ENCODE measurements around the gene SYDE2. TPM values are rescaled to one million over a fixed set of nuclear protein-coding genes. Genes with fewer than 3 reads are reported as not detected.
A peak's percentile ranks its signal among the peaks of the same experiment; 100 is the strongest.
"Not testable (repeated sequence)": the region's sequence is repeated elsewhere in the genome, so short reads cannot be mapped to it uniquely, and the experiment has no call there.

Gene SYDE2
- total RNA-seq (2014; rRNA removed; shearing (Covaris generic); ENCODE audit: low replicate concordance) = 1.8 and 2.1 TPM in 2 replicates

GRCh38 chr1:85200463-85201339 lies at the start of gene SYDE2:
SYDE2 (minus strand) TSS chr1:85201016; CDS start chr1:85200996, 20 bp downstream.
- peak; percentile 86 for DNase-seq (ENCODE audit: low read depth)
- in situ Hi-C loops (cut with HindIII; ENCODE audit: low pct_unique_long_range_greater_than_20kb, low sequenced_read_pairs) = no loop called here

GRCh38 chr1:85249042-85249441 lies 48.2 kb upstream of the SYDE2 start:
- in situ Hi-C loops (cut with HindIII; ENCODE audit: low pct_unique_long_range_greater_than_20kb, low sequenced_read_pairs) = not testable (repeated sequence)

GRCh38 chr1:85245891-85246290 lies 45.1 kb upstream of the SYDE2 start:
- no peak for DNase-seq (ENCODE audit: low read depth)
- in situ Hi-C loops (cut with HindIII; ENCODE audit: low pct_unique_long_range_greater_than_20kb, low sequenced_read_pairs) = no loop called here

More at GRCh38 chr1:85249042-85249441, 48.2 kb upstream of the SYDE2 start:
- not testable (repeated sequence) for DNase-seq (ENCODE audit: low read depth)

GRCh38 chr1:85245456-85245855 lies 44.6 kb upstream of the SYDE2 start:
- DNase-seq (ENCODE audit: low read depth) = no peak
- in situ Hi-C loops (cut with HindIII; ENCODE audit: low pct_unique_long_range_greater_than_20kb, low sequenced_read_pairs) = no loop called here

GRCh38 chr1:85244271-85245061 lies 43.6 kb upstream of the SYDE2 start:
- no peak for DNase-seq (ENCODE audit: low read depth)
- in situ Hi-C loops (cut with HindIII; ENCODE audit: low pct_unique_long_range_greater_than_20kb, low sequenced_read_pairs) = no loop called here

GRCh38 chr1:85243372-85243771 lies 42.6 kb upstream of the SYDE2 start:
- no peak for DNase-seq (ENCODE audit: low read depth)
- in situ Hi-C loops (cut with HindIII; ENCODE audit: low pct_unique_long_range_greater_than_20kb, low sequenced_read_pairs) = no loop called here

- in situ Hi-C loops (cut with HindIII; ENCODE audit: low pct_unique_long_range_greater_than_20kb, low sequenced_read_pairs) = no loop called here
- no peak for DNase-seq (ENCODE audit: low read depth)
Observed at GRCh38 chr1:85240643-85241042, 39.8 kb upstream of the SYDE2 start.

GRCh38 chr1:85240174-85240601 lies 39.4 kb upstream of the SYDE2 start:
- in situ Hi-C loops (cut with HindIII; ENCODE audit: low pct_unique_long_range_greater_than_20kb, low sequenced_read_pairs) = no loop called here
- DNase-seq (ENCODE audit: low read depth) = no peak

GRCh38 chr1:85237613-85238012 lies 36.8 kb upstream of the SYDE2 start:
- DNase-seq (ENCODE audit: low read depth) = no peak
- in situ Hi-C loops (cut with HindIII; ENCODE audit: low pct_unique_long_range_greater_than_20kb, low sequenced_read_pairs) = no loop called here

GRCh38 chr1:85230305-85230977 lies 29.6 kb upstream of the SYDE2 start:
- no peak for DNase-seq (ENCODE audit: low read depth)

GRCh38 chr1:85229574-85230097 lies 28.8 kb upstream of the SYDE2 start:
- no peak for DNase-seq (ENCODE audit: low read depth)
- in situ Hi-C loops (cut with HindIII; ENCODE audit: low pct_unique_long_range_greater_than_20kb, low sequenced_read_pairs) = no loop called here

More at GRCh38 chr1:85230305-85230977, 29.6 kb upstream of the SYDE2 start:
- in situ Hi-C loops (cut with HindIII; ENCODE audit: low pct_unique_long_range_greater_than_20kb, low sequenced_read_pairs) = no loop called here

GRCh38 chr1:85228972-85229371 lies 28.2 kb upstream of the SYDE2 start:
- in situ Hi-C loops (cut with HindIII; ENCODE audit: low pct_unique_long_range_greater_than_20kb, low sequenced_read_pairs) = no loop called here

GRCh38 chr1:85225624-85226380 lies 25.0 kb upstream of the SYDE2 start:
- no peak for DNase-seq (ENCODE audit: low read depth)
- in situ Hi-C loops (cut with HindIII; ENCODE audit: low pct_unique_long_range_greater_than_20kb, low sequenced_read_pairs) = no loop called here

More at GRCh38 chr1:85228972-85229371, 28.2 kb upstream of the SYDE2 start:
- DNase-seq (ENCODE audit: low read depth) = no peak

- in situ Hi-C loops (cut with HindIII; ENCODE audit: low pct_unique_long_range_greater_than_20kb, low sequenced_read_pairs) = no loop called here
- DNase-seq (ENCODE audit: low read depth) = no peak
Observed at GRCh38 chr1:85224734-85225623, 24.2 kb upstream of the SYDE2 start.

- no peak for DNase-seq (ENCODE audit: low read depth)
- in situ Hi-C loops (cut with HindIII; ENCODE audit: low pct_unique_long_range_greater_than_20kb, low sequenced_read_pairs) = no loop called here
Observed at GRCh38 chr1:85224295-85224694, 23.5 kb upstream of the SYDE2 start.

- DNase-seq (ENCODE audit: low read depth) = no peak
- in situ Hi-C loops (cut with HindIII; ENCODE audit: low pct_unique_long_range_greater_than_20kb, low sequenced_read_pairs) = no loop called here
Observed at GRCh38 chr1:85223334-85223733, 22.5 kb upstream of the SYDE2 start.

- no peak for DNase-seq (ENCODE audit: low read depth)
- in situ Hi-C loops (cut with HindIII; ENCODE audit: low pct_unique_long_range_greater_than_20kb, low sequenced_read_pairs) = no loop called here
Observed at GRCh38 chr1:85220756-85221201, 20.0 kb upstream of the SYDE2 start.

Measured in Caki2 (cell line).